HCT116 (cell line): ENCODE data around the gene CD207. TPM values are rescaled to one million over a fixed set of nuclear protein-coding genes. Genes with fewer than 3 reads are reported as not detected.

Experiments used
- ATAC-seq: fragments of 200-7000 bp; cut with Tn5 transposase; 2 replicates; pipeline ENCODE4 v1.9.1; 2020; ENCODE audit warnings: mild to moderate bottlenecking, moderate library complexity
- BruUV-seq: library from RNA; stranded (reverse); fragments of 400-500 nt; replicated peaks from 2 replicates; lab custom pipeline; 2021; lab: Mats Ljungman, UMichigan
- CTCF ChIA-PET: fragments of 300-600 bp; sonication (Branson Sonifier 250); formaldehyde crosslinking; loops from one replicate; lab custom pipeline; 2021; ENCODE audit warnings: antibody characterized with exemption; lab: Charles Lee
- POLR2A ChIA-PET: fragments of 300-600, 350-600 bp; sonication (Branson Sonifier 250); formaldehyde crosslinking; loops from one replicate; lab custom pipeline; 2021; ENCODE audit warnings: antibody characterized with exemption; lab: Charles Lee
- RAD21 ChIA-PET, 2 experiments: fragments of 300-600 bp; sonication (Branson Sonifier 250); formaldehyde crosslinking; loops; one replicate each; lab custom pipeline; 2023; ENCODE audit warnings: low total read pairs in 2 of 2; ENCODE audit not compliant: uncharacterized antibody in 2 of 2, unreplicated experiment in 2 of 2, low non-redundant PET in 1 of 2; lab: Charles Lee
- DNase-seq: peaks from one replicate; pipeline ENCODE4 v3.0.0-alpha.2; 2010; ENCODE audit warnings: low read depth, low spot score
- H2AFZ ChIP-seq: fragments of 200-600 bp; shearing (Covaris generic), sonication (generic); 2 replicates; pipeline ENCODE4 v1.6.1; 2017; ENCODE audit warnings: low read depth, mixed run types, mixed read lengths, antibody characterized with exemption, low read length; ENCODE audit not compliant: poor library complexity, severe bottlenecking
- H3K27ac ChIP-seq: 2 replicates; pipeline ENCODE4 v1.5.1; 2012; ENCODE audit warnings: low read depth, low read length
- H3K27me3 ChIP-seq: fragments of 200-600 bp; sonication (generic); 2 replicates; pipeline ENCODE4 v1.6.1; 2016; ENCODE audit warnings: mixed run types, low read length, mixed read lengths; ENCODE audit not compliant: insufficient read depth
- H3K36me3 ChIP-seq, 2 experiments: fragments of 200-500 bp in 1 of 2; fragments of 200-600 bp in 1 of 2; sonication (Bioruptor generic) in 1 of 2; sonication (generic) in 1 of 2; 2 replicates each; pipeline versions ENCODE4 v1.5.1 to v1.6.1; 2014 to 2016; ENCODE audit warnings: low read length in 2 of 2, inconsistent platforms in 1 of 2, mixed read lengths in 1 of 2, mixed run types in 1 of 2; ENCODE audit not compliant: insufficient read depth in 2 of 2, control insufficient read depth in 1 of 2
- H3K4me1 ChIP-seq, 2 experiments: fragments of 200-600 bp in 1 of 2; sonication (generic) in 1 of 2; 2 replicates each; pipeline versions ENCODE4 v1.5.1 to v1.6.1; 2012 to 2017; ENCODE audit warnings: low read length in 2 of 2, inconsistent platforms in 1 of 2, mild to moderate bottlenecking in 1 of 2, mixed read lengths in 1 of 2, mixed run types in 1 of 2, moderate library complexity in 1 of 2; ENCODE audit not compliant: insufficient read depth in 2 of 2, control insufficient read depth in 1 of 2
- H3K4me2 ChIP-seq: fragments of 200-600 bp; sonication (generic); 2 replicates; pipeline ENCODE4 v1.6.1; 2017; ENCODE audit warnings: mixed run types, low read length, mixed read lengths
- H3K4me3 ChIP-seq, 2 experiments: fragments of 200-600 bp in 1 of 2; sonication (generic) in 1 of 2; replicated peaks in 1 of 2; 2 replicates each; pipeline ENCODE4 v1.5.1; 2011 to 2016; ENCODE audit warnings: low read length in 2 of 2, control low read depth in 1 of 2, low read depth in 1 of 2, mild to moderate bottlenecking in 1 of 2, mixed read lengths in 1 of 2, mixed run types in 1 of 2
- H3K79me2 ChIP-seq: fragments of 200-600 bp; sonication (generic); 2 replicates; pipeline ENCODE4 v1.6.1; 2017; ENCODE audit warnings: mild to moderate bottlenecking, mixed run types, low read length, moderate library complexity, mixed read lengths; ENCODE audit not compliant: insufficient read depth
- H3K9ac ChIP-seq: fragments of 200-600 bp; sonication (generic); 2 replicates; pipeline ENCODE4 v1.6.1; 2016; ENCODE audit warnings: low read length, mixed read lengths
- H3K9me2 ChIP-seq: fragments of 200-600 bp; sonication (generic), shearing (Covaris generic); 2 replicates; pipeline ENCODE4 v1.6.1; 2017; ENCODE audit warnings: mixed run types, mild to moderate bottlenecking, moderate library complexity; ENCODE audit not compliant: insufficient read depth
- H3K9me3 ChIP-seq, 2 experiments: fragments of 200-500 bp in 1 of 2; fragments of 200-600 bp in 1 of 2; sonication (Bioruptor generic) in 1 of 2; sonication (generic) in 1 of 2; 2 replicates each; pipeline ENCODE4 v1.6.1; 2014 to 2017; ENCODE audit warnings: low read length in 2 of 2, mixed read lengths in 2 of 2, inconsistent platforms in 1 of 2, low read depth in 1 of 2, mild to moderate bottlenecking in 1 of 2, mixed run types in 1 of 2, moderate library complexity in 1 of 2; ENCODE audit not compliant: control insufficient read depth in 1 of 2, insufficient read depth in 1 of 2
- H4K20me1 ChIP-seq: fragments of 200-600 bp; sonication (generic), shearing (Covaris generic); 2 replicates; pipeline ENCODE4 v1.6.1; 2017; ENCODE audit warnings: mixed run types, mild to moderate bottlenecking, moderate library complexity; ENCODE audit not compliant: insufficient read depth
- ATF3 ChIP-seq: IDR thresholded peaks from 2 replicates; pipeline ENCODE4 v1.6.1; 2012
- CTCF ChIP-seq, 3 experiments: fragments of 200-600 bp in 1 of 3; sonication (generic) in 1 of 3; IDR thresholded peaks in 2 of 3; conservative IDR thresholded peaks in 1 of 3; 2 replicates each; pipeline ENCODE4 v1.5.1; 2012 to 2017; ENCODE audit warnings: low read depth in 2 of 3, low read length in 2 of 3, antibody characterized with exemption in 1 of 3, borderline replicate concordance in 1 of 3, control low read depth in 1 of 3, mild to moderate bottlenecking in 1 of 3, mixed read lengths in 1 of 3, mixed run types in 1 of 3, moderate library complexity in 1 of 3; ENCODE audit not compliant: insufficient read depth in 1 of 3
- ELF1 ChIP-seq: IDR thresholded peaks from 2 replicates; pipeline ENCODE4 v1.6.1; 2012; ENCODE audit warnings: low read depth, borderline replicate concordance
- EZH2phosphoT487 ChIP-seq: fragments of 200-600 bp; IDR thresholded peaks from 2 replicates; pipeline ENCODE4 v1.6.1; 2018; ENCODE audit warnings: antibody characterized with exemption, borderline replicate concordance
- JUND ChIP-seq: IDR thresholded peaks from 2 replicates; pipeline ENCODE4 v1.6.1; 2012
- MAX ChIP-seq: IDR thresholded peaks from 2 replicates; pipeline ENCODE4 v1.6.1; 2012
- POLR2AphosphoS5 ChIP-seq: IDR thresholded peaks from 2 replicates; pipeline ENCODE4 v1.6.1; 2011; ENCODE audit warnings: mild to moderate bottlenecking, low read depth, low read length, moderate library complexity
- SP1 ChIP-seq: IDR thresholded peaks from 2 replicates; pipeline ENCODE4 v1.6.1; 2012; ENCODE audit warnings: low read depth
- TCF7L2 ChIP-seq: IDR thresholded peaks from 2 replicates; pipeline ENCODE4 v1.7.0; 2011; ENCODE audit warnings: borderline replicate concordance, inconsistent platforms; ENCODE audit not compliant: insufficient read depth, insufficient read length; ENCODE audit errors: extremely low read depth
- YY1 ChIP-seq: IDR thresholded peaks from 2 replicates; pipeline ENCODE4 v1.6.1; 2011; ENCODE audit warnings: low read length, low read depth, moderate library complexity, mild to moderate bottlenecking; ENCODE audit not compliant: insufficient replicate concordance; ENCODE audit errors: extremely low read depth
- ZBTB33 ChIP-seq: IDR thresholded peaks from 2 replicates; pipeline ENCODE4 v1.6.1; 2011; ENCODE audit warnings: mild to moderate bottlenecking, low read length, moderate library complexity; ENCODE audit not compliant: insufficient replicate concordance; ENCODE audit errors: extremely low read depth
- ZFX ChIP-seq: fragments of 450-650 bp; IDR thresholded peaks from 2 replicates; pipeline ENCODE4 v1.6.1; 2017
- intact Hi-C: fragments of 100-400 bp; cut with micrococcal nuclease; formaldehyde crosslinking; loops from 2 replicates; pipeline ENCODE4 v1.10.0; 2022
- total RNA-seq: library from RNA; stranded (reverse); gene quantifications from one replicate; pipeline ENCODE4 v1.2.1, GENCODE V29; 2021; ENCODE audit not compliant: unreplicated experiment

Gene CD207
- total RNA-seq, 1 experiment from 2014 or later, result not detected

GRCh38 chr2:70807102-70807827 lies 28.4 kb downstream of the CD207 start:
- no peak overlapping the region for H3K4me3 ChIP-seq
- no peak for TF ChIP-seq TCF7L2
- TF ChIP-seq ZBTB33, result no peak
- no peak for TF ChIP-seq SP1
- no peak for TF ChIP-seq JUND
- no peak for TF ChIP-seq YY1
- no peak for TF ChIP-seq CTCF (IDR thresholded peaks at IDR 0.05 in 2 of 3, conservative IDR thresholded peaks at IDR 0.05 in 1 of 3; ENCODE audit: borderline replicate concordance in 1 of 3, insufficient read depth in 1 of 3, low read depth in 2 of 3, low read length in 2 of 3)
- no peak for TF ChIP-seq ATF3
- TF ChIP-seq ELF1, result no peak
- TF ChIP-seq POLR2AphosphoS5, result no peak
- TF ChIP-seq MAX, result no peak
- no peak for TF ChIP-seq EZH2phosphoT487
- no peak for TF ChIP-seq ZFX
- TF ChIP-seq, all 23 proteins: peak for 0
- Histone ChIP-seq H3K9me3 (no peaks in the 10 kb centered on the region), H2AFZ (no peak overlapping the region), H3K27ac (no peak overlapping the region), H3K27me3 (no peaks in the 10 kb centered on the region), H4K20me1 (no peaks in the 10 kb centered on the region), H3K36me3 (no peaks in the 10 kb centered on the region), H3K79me2 (no peaks in the 10 kb centered on the region), H3K4me1 (no peaks in the 10 kb centered on the region), H3K9me2 (no peaks in the 10 kb centered on the region), H3K4me2 (no peak overlapping the region), H3K9ac (no peak overlapping the region)
- DNase-seq (no peak), ATAC-seq (no peak)
- RAD21 ChIA-PET, result no interaction called here
- POLR2A ChIA-PET, result no interaction called here
- CTCF ChIA-PET, result no interaction called here
- intact Hi-C loops, result no loop called here
- BruUV-seq, result no TSS peak
